Kidney epithelial cell (primary cell): ENCODE measurements around the gene WDR7. TPM values are rescaled to one million over a fixed set of nuclear protein-coding genes. Genes with fewer than 3 reads are reported as not detected.

Experiments used
- DNase-seq: peaks from one replicate; pipeline ENCODE4 v3.0.0-alpha.2; 2010; ENCODE audit warnings: low read depth
- H3K27me3 ChIP-seq: 2 replicates; pipeline ENCODE4 v1.6.0; 2011; ENCODE audit warnings: low read length; ENCODE audit not compliant: control insufficient read depth, insufficient read depth
- H3K36me3 ChIP-seq: 2 replicates; pipeline ENCODE4 v1.5.1; 2011; ENCODE audit warnings: low read length; ENCODE audit not compliant: control insufficient read depth, insufficient read depth
- H3K4me3 ChIP-seq: 2 replicates; pipeline ENCODE4 v1.5.1; 2011; ENCODE audit warnings: low read depth, mild to moderate bottlenecking, control low read depth, low read length
- total RNA-seq: library from RNA; depleted of rRNA; stranded (reverse); fragments of >200 nt; gene quantifications from 2 replicates; pipeline ENCODE4 v1.2.3, GENCODE V29; 2015
- TF ChIP-seq, protein P1 (sequence below): IDR thresholded peaks from 2 replicates; pipeline ENCODE4 v1.5.1; 2011; ENCODE audit warnings: mild to moderate bottlenecking, moderate library complexity, low read length, control low read depth, inconsistent platforms; ENCODE audit not compliant: insufficient read depth, poor library complexity, severe bottlenecking

Gene WDR7
- total RNA-seq, 1 donor from 2014 or later: 8.7 TPM

DNA sequence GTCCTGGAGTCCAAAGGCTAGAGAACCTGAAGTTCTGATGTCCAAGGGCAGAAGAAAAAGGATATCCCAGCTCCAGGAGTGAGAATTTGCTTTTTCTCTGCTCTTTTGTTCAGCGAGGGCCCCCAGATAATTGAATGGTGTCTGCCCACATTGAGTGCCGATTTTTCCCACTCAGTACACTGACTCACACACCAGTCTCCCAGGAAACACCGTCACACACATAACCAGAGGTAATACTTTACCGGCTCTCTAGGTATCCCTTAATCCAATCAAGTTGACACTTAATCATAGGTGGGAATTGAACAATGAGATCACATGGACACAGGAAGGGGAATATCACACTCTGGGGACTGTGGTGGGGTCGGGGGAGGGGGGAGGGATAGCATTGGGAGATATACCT, 161.5 kb downstream of the WDR7 start:
- Histone ChIP-seq H3K4me3 (no peak overlapping the region), H3K36me3 (no peaks in the 10 kb centered on the region), H3K27me3 (no peaks in the 10 kb centered on the region)
- no peak for DNase-seq
- TF ChIP-seq, protein P1, sequence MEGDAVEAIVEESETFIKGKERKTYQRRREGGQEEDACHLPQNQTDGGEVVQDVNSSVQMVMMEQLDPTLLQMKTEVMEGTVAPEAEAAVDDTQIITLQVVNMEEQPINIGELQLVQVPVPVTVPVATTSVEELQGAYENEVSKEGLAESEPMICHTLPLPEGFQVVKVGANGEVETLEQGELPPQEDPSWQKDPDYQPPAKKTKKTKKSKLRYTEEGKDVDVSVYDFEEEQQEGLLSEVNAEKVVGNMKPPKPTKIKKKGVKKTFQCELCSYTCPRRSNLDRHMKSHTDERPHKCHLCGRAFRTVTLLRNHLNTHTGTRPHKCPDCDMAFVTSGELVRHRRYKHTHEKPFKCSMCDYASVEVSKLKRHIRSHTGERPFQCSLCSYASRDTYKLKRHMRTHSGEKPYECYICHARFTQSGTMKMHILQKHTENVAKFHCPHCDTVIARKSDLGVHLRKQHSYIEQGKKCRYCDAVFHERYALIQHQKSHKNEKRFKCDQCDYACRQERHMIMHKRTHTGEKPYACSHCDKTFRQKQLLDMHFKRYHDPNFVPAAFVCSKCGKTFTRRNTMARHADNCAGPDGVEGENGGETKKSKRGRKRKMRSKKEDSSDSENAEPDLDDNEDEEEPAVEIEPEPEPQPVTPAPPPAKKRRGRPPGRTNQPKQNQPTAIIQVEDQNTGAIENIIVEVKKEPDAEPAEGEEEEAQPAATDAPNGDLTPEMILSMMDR: no peak

DNA sequence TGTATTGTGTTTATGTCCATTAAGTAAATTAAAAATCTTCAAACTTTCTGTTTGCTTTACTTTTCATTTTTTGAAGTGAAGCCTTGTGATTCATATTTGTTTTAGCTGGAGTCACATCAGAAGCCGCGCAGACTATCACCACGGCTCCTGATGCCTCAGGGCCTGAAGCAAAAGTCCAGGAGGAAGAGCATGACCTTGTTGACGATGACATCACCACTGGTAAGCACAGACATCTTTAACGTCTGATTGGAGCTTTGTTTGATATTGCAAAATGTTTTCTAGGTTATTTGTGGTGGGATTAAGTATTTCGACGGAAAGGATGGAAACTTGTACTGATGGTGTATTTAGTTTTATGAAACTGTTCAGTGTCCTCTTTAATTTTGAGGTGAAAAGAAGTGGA, 164.8 kb downstream of the WDR7 start:
- no peak for DNase-seq
- Histone ChIP-seq H3K36me3 (no peaks in the 10 kb centered on the region), H3K27me3 (no peaks in the 10 kb centered on the region), H3K4me3 (no peak overlapping the region)
- TF ChIP-seq, protein P1: no peak

DNA sequence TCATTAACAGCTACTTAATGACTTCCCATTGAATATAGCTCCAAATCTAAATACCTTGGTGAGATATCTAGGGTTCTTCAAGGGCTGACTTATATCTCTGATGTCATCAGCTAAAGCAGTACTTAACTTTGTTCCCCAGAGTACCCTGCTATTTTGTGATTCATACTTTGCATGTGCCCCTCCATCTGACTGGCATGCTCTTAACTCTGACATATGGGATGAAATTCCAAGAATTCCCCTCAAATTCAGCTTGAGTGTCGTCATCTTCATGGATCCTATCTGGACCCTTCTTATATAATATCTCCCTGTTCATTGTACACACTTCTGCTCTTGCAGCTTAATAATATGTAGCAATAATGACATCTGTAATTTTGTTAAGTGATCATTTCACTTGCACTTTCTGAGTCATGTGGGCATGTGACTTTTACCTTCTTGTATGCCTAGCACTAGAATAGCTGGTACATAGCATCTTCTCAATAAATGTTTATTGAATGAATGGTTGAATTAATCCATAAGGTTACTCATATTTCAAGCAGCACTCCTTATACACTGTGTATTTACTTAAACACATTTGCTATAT, 172.9 kb downstream of the WDR7 start:
- Histone ChIP-seq H3K27me3 (no peaks in the 10 kb centered on the region), H3K36me3 (no peaks in the 10 kb centered on the region), H3K4me3 (no peak overlapping the region)
- DNase-seq: no peak
- TF ChIP-seq, protein P1: no peak

DNA sequence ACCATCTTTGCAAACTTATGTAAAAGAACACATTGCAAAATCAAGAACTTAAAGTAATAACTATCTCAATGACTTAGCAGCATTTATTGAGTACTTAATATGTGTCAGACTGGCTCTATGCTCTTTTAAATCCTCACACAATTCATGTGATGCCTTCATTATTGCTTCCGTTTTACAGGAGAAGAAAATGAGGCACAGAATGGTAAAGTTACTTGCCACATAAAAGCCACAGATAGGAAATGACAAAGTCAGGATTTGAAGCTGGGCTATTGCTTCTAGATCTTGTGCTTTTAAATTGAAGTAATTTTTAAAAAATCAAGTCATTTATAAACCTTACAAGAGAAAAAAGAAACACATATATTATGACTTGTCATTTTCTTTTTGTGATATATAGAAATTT, 174.2 kb downstream of the WDR7 start:
- Histone ChIP-seq H3K36me3 (no peaks in the 10 kb centered on the region), H3K4me3 (no peak overlapping the region), H3K27me3 (no peaks in the 10 kb centered on the region)
- DNase-seq: no peak
- TF ChIP-seq, protein P1: no peak

DNA sequence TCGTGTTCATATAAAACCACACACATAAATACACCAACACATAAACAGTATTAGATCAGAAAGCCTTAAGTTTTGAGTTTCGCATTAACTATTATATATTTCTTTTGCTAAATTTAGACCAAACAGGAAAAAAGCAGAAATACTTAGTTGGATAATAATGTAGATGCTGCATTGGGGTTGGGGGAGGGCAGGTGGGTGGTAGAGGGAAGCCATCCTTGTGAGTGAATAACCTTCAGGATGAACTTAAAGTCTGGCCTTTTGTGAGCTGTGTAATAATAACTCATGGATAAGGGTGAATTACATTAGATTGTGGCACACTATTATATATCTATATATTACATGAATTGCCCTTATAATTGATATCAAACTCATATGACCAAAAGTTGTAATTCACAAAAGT, 174.7 kb downstream of the WDR7 start:
- TF ChIP-seq, protein P1: no peak
- H3K4me3 ChIP-seq: no peak overlapping the region
- no peak for DNase-seq
- no peaks in the 10 kb centered on the region for H3K27me3 ChIP-seq
- no peaks in the 10 kb centered on the region for H3K36me3 ChIP-seq

DNA sequence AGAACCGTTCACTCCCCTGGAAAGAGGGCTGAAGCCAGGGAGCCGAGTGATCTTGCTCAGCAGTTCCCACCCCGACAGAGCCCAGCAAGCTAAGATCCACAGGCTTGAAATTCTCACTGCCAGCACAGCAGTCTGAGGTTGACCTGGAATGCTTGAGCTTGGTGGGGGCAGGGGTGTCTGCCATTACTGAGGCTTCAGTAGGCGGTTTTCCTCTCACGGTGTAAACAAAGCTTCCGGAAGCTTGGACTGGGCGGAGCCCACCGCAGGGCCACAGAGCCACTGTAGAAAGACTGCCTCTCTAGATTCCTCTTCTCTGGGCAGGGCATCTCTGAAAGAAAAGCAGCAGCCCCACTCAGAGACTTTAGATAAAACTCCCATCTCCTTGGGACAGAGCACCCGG, 180.8 kb downstream of the WDR7 start:
- H3K4me3 ChIP-seq: no peak overlapping the region

More for the DNA sequence above, 180.8 kb downstream of the WDR7 start:
- no peak for DNase-seq
- Histone ChIP-seq H3K27me3 (no peaks in the 10 kb centered on the region), H3K36me3 (no peaks in the 10 kb centered on the region)
- TF ChIP-seq, protein P1: no peak
